ENCODE measurements around the gene PKN2. TPM values are rescaled to one million over a fixed set of nuclear protein-coding genes. Genes with fewer than 3 reads are reported as not detected.

The PKN2 gene
- total RNA-seq, 1 donor from 2014 or later: 37.5 TPM

DNA sequence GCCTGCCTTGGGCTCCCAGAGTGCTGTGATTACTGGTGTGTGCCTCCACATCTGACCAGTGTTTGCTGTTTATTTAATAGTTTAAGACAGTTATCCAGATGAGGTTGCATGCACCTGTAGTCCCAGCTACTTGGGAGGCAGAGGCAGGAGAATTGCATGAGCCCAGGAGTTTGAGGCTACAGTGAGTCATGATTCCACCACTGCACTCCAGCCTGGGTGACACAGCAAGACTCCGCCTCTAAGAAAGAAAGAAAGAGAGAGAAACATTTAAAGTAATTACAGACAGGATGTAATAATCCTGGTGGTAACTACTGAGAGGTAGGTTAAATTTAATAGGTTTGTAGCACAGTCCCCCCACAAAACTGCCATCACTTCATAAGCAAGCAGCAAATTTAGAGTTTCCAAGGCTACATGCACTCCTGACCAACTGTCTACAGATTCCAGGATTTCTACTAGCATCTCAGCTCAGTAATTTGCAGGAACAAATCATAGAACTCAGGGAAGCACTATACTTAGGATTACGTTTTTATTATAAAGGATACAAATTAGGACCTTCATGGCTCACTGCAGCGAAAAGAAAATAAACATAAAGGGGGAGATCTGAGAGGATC is 89.6 kb downstream of the PKN2 start:
- no peaks in the 10 kb centered on the region for H3K27me3 ChIP-seq (ENCODE audit: insufficient read depth, low read length)
- TF ChIP-seq, protein P1, sequence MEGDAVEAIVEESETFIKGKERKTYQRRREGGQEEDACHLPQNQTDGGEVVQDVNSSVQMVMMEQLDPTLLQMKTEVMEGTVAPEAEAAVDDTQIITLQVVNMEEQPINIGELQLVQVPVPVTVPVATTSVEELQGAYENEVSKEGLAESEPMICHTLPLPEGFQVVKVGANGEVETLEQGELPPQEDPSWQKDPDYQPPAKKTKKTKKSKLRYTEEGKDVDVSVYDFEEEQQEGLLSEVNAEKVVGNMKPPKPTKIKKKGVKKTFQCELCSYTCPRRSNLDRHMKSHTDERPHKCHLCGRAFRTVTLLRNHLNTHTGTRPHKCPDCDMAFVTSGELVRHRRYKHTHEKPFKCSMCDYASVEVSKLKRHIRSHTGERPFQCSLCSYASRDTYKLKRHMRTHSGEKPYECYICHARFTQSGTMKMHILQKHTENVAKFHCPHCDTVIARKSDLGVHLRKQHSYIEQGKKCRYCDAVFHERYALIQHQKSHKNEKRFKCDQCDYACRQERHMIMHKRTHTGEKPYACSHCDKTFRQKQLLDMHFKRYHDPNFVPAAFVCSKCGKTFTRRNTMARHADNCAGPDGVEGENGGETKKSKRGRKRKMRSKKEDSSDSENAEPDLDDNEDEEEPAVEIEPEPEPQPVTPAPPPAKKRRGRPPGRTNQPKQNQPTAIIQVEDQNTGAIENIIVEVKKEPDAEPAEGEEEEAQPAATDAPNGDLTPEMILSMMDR (IDR thresholded peaks at IDR 0.05; ENCODE audit: insufficient read depth, low read depth, low read length): no peak
- TF ChIP-seq EZH2 (IDR thresholded peaks at IDR 0.05; ENCODE audit: insufficient read depth, low read length): no peak
- FAIRE-seq (no peak), DNase-seq (ENCODE audit: low read depth) (peak; percentile 65)
- Mint-ChIP-seq H3K36me3 (ENCODE audit: low read depth, unreplicated experiment) (peaks cover 17% of the 10 kb centered on the region), H3K27ac (ENCODE audit: unreplicated experiment) (peak overlapping the region; percentile 93), H3K4me1 (ENCODE audit: low read depth, unreplicated experiment) (peaks cover 13% of the 10 kb centered on the region), H3K4me3 (ENCODE audit: unreplicated experiment) (peak overlapping the region; percentile 70), H3K27me3 (ENCODE audit: low read depth, unreplicated experiment) (no peaks in the 10 kb centered on the region), H3K9me3 (ENCODE audit: unreplicated experiment) (no peaks in the 10 kb centered on the region)
- peak overlapping the region; percentile 38 for H3K9ac ChIP-seq (ENCODE audit: low read length)
- H3K9me3 ChIP-seq (ENCODE audit: insufficient read depth, low read depth, low read length): no peaks in the 10 kb centered on the region
- H3K4me3 ChIP-seq (ENCODE audit: insufficient read depth, low read depth, low read length): no peak overlapping the region
- no peak overlapping the region for H2AFZ ChIP-seq (ENCODE audit: low read depth, low read length)
- peaks cover 12% of the 10 kb centered on the region for H3K4me1 ChIP-seq (ENCODE audit: insufficient read depth, low read length)
- peaks cover 4% of the 10 kb centered on the region for H3K79me2 ChIP-seq (ENCODE audit: insufficient read depth, low read length)
- H3K27ac ChIP-seq (ENCODE audit: low read depth, low read length): peak overlapping the region; percentile 45
- H3K36me3 ChIP-seq (ENCODE audit: insufficient read depth, low read length): no peaks in the 10 kb centered on the region
- H4K20me1 ChIP-seq (ENCODE audit: insufficient read depth, low read length): peaks cover 11% of the 10 kb centered on the region
- H3K4me2 ChIP-seq (ENCODE audit: low read length): peak overlapping the region; percentile 62

DNA sequence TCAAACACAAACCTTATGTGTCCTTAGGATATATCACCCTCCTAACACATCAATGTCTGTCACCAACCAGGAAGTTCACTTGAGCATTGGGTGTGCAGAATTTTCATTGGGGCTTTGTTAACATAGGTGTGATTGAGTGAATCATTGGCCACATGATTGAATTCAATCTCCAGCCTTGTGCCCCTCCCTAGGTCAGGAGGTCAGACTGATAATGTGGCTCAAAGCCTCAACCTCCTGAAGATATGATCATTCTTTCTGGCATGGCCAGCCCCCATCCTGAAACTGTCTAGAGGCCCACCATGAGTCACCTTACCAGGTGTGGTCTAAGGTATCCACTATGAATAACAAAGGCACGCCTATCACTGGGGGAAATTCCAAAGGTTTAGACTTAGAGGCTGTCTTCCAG is 90.1 kb downstream of the PKN2 start:
- peak overlapping the region; percentile 93 for H3K27ac Mint-ChIP-seq (ENCODE audit: unreplicated experiment)

More for the DNA sequence above, 90.1 kb downstream of the PKN2 start:
- FAIRE-seq: peak; percentile 52
- Histone ChIP-seq H3K9me3 (ENCODE audit: insufficient read depth, low read depth, low read length) (no peaks in the 10 kb centered on the region), H3K79me2 (ENCODE audit: insufficient read depth, low read length) (peaks cover 4% of the 10 kb centered on the region), H3K27ac (ENCODE audit: low read depth, low read length) (peak overlapping the region; percentile 45), H3K4me1 (ENCODE audit: insufficient read depth, low read length) (peaks cover 12% of the 10 kb centered on the region), H3K4me3 (ENCODE audit: insufficient read depth, low read depth, low read length) (no peak overlapping the region), H3K27me3 (ENCODE audit: insufficient read depth, low read length) (no peaks in the 10 kb centered on the region), H3K36me3 (ENCODE audit: insufficient read depth, low read length) (no peaks in the 10 kb centered on the region), H4K20me1 (ENCODE audit: insufficient read depth, low read length) (peaks cover 11% of the 10 kb centered on the region), H3K9ac (ENCODE audit: low read length) (no peak overlapping the region), H2AFZ (ENCODE audit: low read depth, low read length) (no peak overlapping the region), H3K4me2 (ENCODE audit: low read length) (peak overlapping the region; percentile 62)
- no peaks in the 10 kb centered on the region for H3K27me3 Mint-ChIP-seq (ENCODE audit: low read depth, unreplicated experiment)
- H3K36me3 Mint-ChIP-seq (ENCODE audit: low read depth, unreplicated experiment): peaks cover 14% of the 10 kb centered on the region
- no peak overlapping the region for H3K4me3 Mint-ChIP-seq (ENCODE audit: unreplicated experiment)
- no peak for TF ChIP-seq EZH2 (IDR thresholded peaks at IDR 0.05; ENCODE audit: insufficient read depth, low read length)
- TF ChIP-seq, protein P1 (IDR thresholded peaks at IDR 0.05; ENCODE audit: insufficient read depth, low read depth, low read length): no peak
- DNase-seq (ENCODE audit: low read depth): peak; percentile 12
- H3K9me3 Mint-ChIP-seq (ENCODE audit: unreplicated experiment): no peaks in the 10 kb centered on the region
- H3K4me1 Mint-ChIP-seq (ENCODE audit: low read depth, unreplicated experiment): peaks cover 13% of the 10 kb centered on the region

All from astrocyte (in vitro differentiated cells and primary cell).